Measurements from ENCODE around the gene LCNL1.
A peak's percentile ranks its signal among the peaks of the same experiment; 100 is the strongest.
"Not testable (repeated sequence)": the region's sequence is repeated elsewhere in the genome, so short reads cannot be mapped to it uniquely, and the experiment has no call there.

The LCNL1 gene

GRCh38 chr9:137031904-137032640 is 49.3 kb downstream of the LCNL1 start, which contains the start of gene FUT7:
Gene FUT7, minus strand, starts transcription at chr9:137032088. Its CDS starts 97 bp downstream, at chr9:137031991.
- no peak within 1 kb of the TSS for H2BK15ac ChIP-seq (ENCODE audit: low read depth, poor library complexity, severe bottlenecking)
- 74% methylated on average over 16 of the region's 16 CpGs for WGBS
- H3K18ac ChIP-seq (ENCODE audit: low read depth in 1 of 2, low read length in 2 of 2) = no peak within 1 kb of the TSS

DNA sequence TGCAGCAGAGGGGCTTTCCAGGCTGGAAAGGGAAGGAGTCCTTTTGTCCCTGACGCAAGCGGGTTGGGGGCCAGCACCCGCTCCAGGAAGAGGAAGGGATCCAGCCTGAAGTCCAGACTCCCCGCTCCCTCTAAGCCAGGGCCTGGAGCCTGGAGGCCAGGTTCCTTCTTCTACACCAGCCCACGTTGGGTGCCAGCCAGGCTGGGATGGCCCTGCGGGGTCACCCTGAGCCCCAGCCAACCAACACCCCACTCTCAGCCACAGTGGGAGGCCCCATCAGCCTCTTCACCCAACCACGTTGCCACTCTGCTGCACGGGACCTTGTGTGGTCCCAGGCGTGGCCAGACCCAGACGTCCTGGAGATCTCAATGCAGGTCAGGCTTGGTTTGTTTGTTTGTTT is 50.1 kb downstream of the LCNL1 start:
- Histone ChIP-seq H2AFZ (ENCODE audit: low read depth, low read length) (no peak overlapping the region), H3K9me3 (ENCODE audit: control insufficient read depth, low read length) (no peaks in the 10 kb centered on the region), H4K91ac (ENCODE audit: low read length) (no peak overlapping the region), H3K27ac (ENCODE audit: low read length, poor library complexity, severe bottlenecking) (no peak overlapping the region), H3K23ac (ENCODE audit: low read length in 2 of 2) (no peak overlapping the region), H3K4me2 (ENCODE audit: low read length, poor library complexity, severe bottlenecking) (no peak overlapping the region), H4K8ac (ENCODE audit: low read length) (no peak overlapping the region), H2BK15ac (ENCODE audit: low read depth, poor library complexity, severe bottlenecking) (no peak overlapping the region), H2BK120ac (ENCODE audit: low read depth, low read length) (no peak overlapping the region), H3K36me3 (ENCODE audit: control insufficient read depth in 1 of 2, insufficient read depth in 2 of 2, low read depth in 1 of 2, low read length in 2 of 2) (peaks cover 6 to 12% of the 10 kb centered on the region in 2 experiments), H2AK5ac (ENCODE audit: low read length, severe bottlenecking) (no peak overlapping the region), H3K4me3 (ENCODE audit: insufficient read depth in 1 of 2, low read depth in 1 of 2, low read length in 2 of 2) (no peak overlapping the region), H3K79me1 (replicated peaks; ENCODE audit: low read length, poor library complexity, severe bottlenecking) (no peaks in the 10 kb centered on the region), H3K4ac (ENCODE audit: low read depth in 1 of 2, low read length in 2 of 2) (no peak overlapping the region), H3K4me1 (ENCODE audit: control insufficient read depth, insufficient read depth, low read depth, low read length) (peaks cover 13% of the 10 kb centered on the region), H3K14ac (ENCODE audit: low read length in 2 of 2) (no peak overlapping the region), H2BK5ac (ENCODE audit: low read depth, low read length, poor library complexity, severe bottlenecking) (no peak overlapping the region), H3K27me3 (ENCODE audit: control insufficient read depth in 1 of 2, insufficient read depth in 1 of 2, low read length in 2 of 2) (peaks cover 4 to 11% of the 10 kb centered on the region in 2 experiments), H2BK12ac (ENCODE audit: low read length in 2 of 2) (no peak overlapping the region), H3K18ac (ENCODE audit: low read depth in 1 of 2, low read length in 2 of 2) (no peak overlapping the region), H3K9ac (ENCODE audit: low read length) (no peak overlapping the region)
- 87% methylated on average over 10 of the region's 10 CpGs for WGBS
- DNase-seq = no peak

More at GRCh38 chr9:137031904-137032640, 49.3 kb downstream of the LCNL1 start, which contains the start of gene FUT7:
- peak within 1 kb of the TSS; percentile 10 for H4K91ac ChIP-seq (ENCODE audit: low read length)
- H2AK5ac ChIP-seq (ENCODE audit: low read length, severe bottlenecking) = no peak within 1 kb of the TSS
- no peak within 1 kb of the TSS for H2BK5ac ChIP-seq (ENCODE audit: low read depth, low read length, poor library complexity, severe bottlenecking)
- H3K4me3 ChIP-seq (ENCODE audit: insufficient read depth in 1 of 2, low read depth in 1 of 2, low read length in 2 of 2) = no peak within 1 kb of the TSS
- no peak for DNase-seq
- H2BK120ac ChIP-seq (ENCODE audit: low read depth, low read length) = no peak within 1 kb of the TSS
- peaks cover 4 to 11% of the 10 kb centered on the region in 2 experiments for H3K27me3 ChIP-seq (ENCODE audit: control insufficient read depth in 1 of 2, insufficient read depth in 1 of 2, low read length in 2 of 2)
- H3K9me3 ChIP-seq (ENCODE audit: control insufficient read depth, low read length) = no peaks in the 10 kb centered on the region
- no peak within 1 kb of the TSS for H3K14ac ChIP-seq (ENCODE audit: low read length in 2 of 2)
- H3K9ac ChIP-seq (ENCODE audit: low read length) = no peak within 1 kb of the TSS
- H3K79me1 ChIP-seq (replicated peaks; ENCODE audit: low read length, poor library complexity, severe bottlenecking) = no peaks in the 10 kb centered on the region
- H3K36me3 ChIP-seq (ENCODE audit: control insufficient read depth in 1 of 2, insufficient read depth in 2 of 2, low read depth in 1 of 2, low read length in 2 of 2) = peaks cover 0 to 6% of the 10 kb centered on the region in 2 experiments
- H4K8ac ChIP-seq (ENCODE audit: low read length) = no peak within 1 kb of the TSS
- H3K4me2 ChIP-seq (ENCODE audit: low read length, poor library complexity, severe bottlenecking) = no peak within 1 kb of the TSS
- no peak within 1 kb of the TSS for H3K4ac ChIP-seq (ENCODE audit: low read depth in 1 of 2, low read length in 2 of 2)
- no peak within 1 kb of the TSS for H2AFZ ChIP-seq (ENCODE audit: low read depth, low read length)
- H3K23ac ChIP-seq (ENCODE audit: low read length in 2 of 2) = no peak within 1 kb of the TSS
- H3K27ac ChIP-seq (ENCODE audit: low read length, poor library complexity, severe bottlenecking) = no peak within 1 kb of the TSS
- peaks cover 20% of the 10 kb centered on the region for H3K4me1 ChIP-seq (ENCODE audit: control insufficient read depth, insufficient read depth, low read depth, low read length)
- no peak within 1 kb of the TSS for H2BK12ac ChIP-seq (ENCODE audit: low read length in 2 of 2)

- not testable (repeated sequence) for H3K14ac ChIP-seq (ENCODE audit: low read length in 2 of 2); H4K91ac ChIP-seq (ENCODE audit: low read length); H4K8ac ChIP-seq (ENCODE audit: low read length); H3K4ac ChIP-seq (ENCODE audit: low read depth in 1 of 2, low read length in 2 of 2); H3K23ac ChIP-seq (ENCODE audit: low read length in 2 of 2); H2AK5ac ChIP-seq (ENCODE audit: low read length, severe bottlenecking); H3K9ac ChIP-seq (ENCODE audit: low read length); H3K4me3 ChIP-seq (ENCODE audit: insufficient read depth in 1 of 2, low read depth in 1 of 2, low read length in 2 of 2); DNase-seq; H2BK120ac ChIP-seq (ENCODE audit: low read depth, low read length); H2AFZ ChIP-seq (ENCODE audit: low read depth, low read length); H3K79me1 ChIP-seq (replicated peaks; ENCODE audit: low read length, poor library complexity, severe bottlenecking); H2BK5ac ChIP-seq (ENCODE audit: low read depth, low read length, poor library complexity, severe bottlenecking); H3K18ac ChIP-seq (ENCODE audit: low read depth in 1 of 2, low read length in 2 of 2); H3K27ac ChIP-seq (ENCODE audit: low read length, poor library complexity, severe bottlenecking); H3K4me2 ChIP-seq (ENCODE audit: low read length, poor library complexity, severe bottlenecking); H2BK15ac ChIP-seq (ENCODE audit: low read depth, poor library complexity, severe bottlenecking); H3K9me3 ChIP-seq (ENCODE audit: control insufficient read depth, low read length); H2BK12ac ChIP-seq (ENCODE audit: low read length in 2 of 2)
- WGBS = 91% methylated on average over 5 of the region's 5 CpGs
- peaks cover 11% of the 10 kb centered on the region for H3K4me1 ChIP-seq (ENCODE audit: control insufficient read depth, insufficient read depth, low read depth, low read length)
- H3K36me3 ChIP-seq (ENCODE audit: control insufficient read depth in 1 of 2, insufficient read depth in 2 of 2, low read depth in 1 of 2, low read length in 2 of 2) = peaks cover 6 to 12% of the 10 kb centered on the region in 2 experiments
- peaks cover 4 to 11% of the 10 kb centered on the region in 2 experiments for H3K27me3 ChIP-seq (ENCODE audit: control insufficient read depth in 1 of 2, insufficient read depth in 1 of 2, low read length in 2 of 2)
Observed at GRCh38 chr9:137033481-137033880, 50.7 kb downstream of the LCNL1 start.

- WGBS = 86% methylated on average over 11 of the region's 15 CpGs
- Histone ChIP-seq H4K8ac (ENCODE audit: low read length) (no peak overlapping the region), H2BK12ac (ENCODE audit: low read length in 2 of 2) (no peak overlapping the region), H3K36me3 (ENCODE audit: control insufficient read depth in 1 of 2, insufficient read depth in 2 of 2, low read depth in 1 of 2, low read length in 2 of 2) (peaks cover 12 to 19% of the 10 kb centered on the region in 2 experiments), H2BK120ac (ENCODE audit: low read depth, low read length) (no peak overlapping the region), H2AFZ (ENCODE audit: low read depth, low read length) (no peak overlapping the region), H3K4me1 (ENCODE audit: control insufficient read depth, insufficient read depth, low read depth, low read length) (peaks cover 4% of the 10 kb centered on the region), H3K27ac (ENCODE audit: low read length, poor library complexity, severe bottlenecking) (no peak overlapping the region), H3K4me2 (ENCODE audit: low read length, poor library complexity, severe bottlenecking) (no peak overlapping the region), H2AK5ac (ENCODE audit: low read length, severe bottlenecking) (no peak overlapping the region), H2BK5ac (ENCODE audit: low read depth, low read length, poor library complexity, severe bottlenecking) (no peak overlapping the region), H3K14ac (ENCODE audit: low read length in 2 of 2) (no peak overlapping the region), H3K27me3 (ENCODE audit: control insufficient read depth in 1 of 2, insufficient read depth in 1 of 2, low read length in 2 of 2) (peaks cover 0 to 11% of the 10 kb centered on the region in 2 experiments), H3K79me1 (replicated peaks; ENCODE audit: low read length, poor library complexity, severe bottlenecking) (no peaks in the 10 kb centered on the region), H2BK15ac (ENCODE audit: low read depth, poor library complexity, severe bottlenecking) (no peak overlapping the region), H3K18ac (ENCODE audit: low read depth in 1 of 2, low read length in 2 of 2) (no peak overlapping the region), H3K9ac (ENCODE audit: low read length) (no peak overlapping the region), H3K23ac (ENCODE audit: low read length in 2 of 2) (no peak overlapping the region), H3K9me3 (ENCODE audit: control insufficient read depth, low read length) (no peaks in the 10 kb centered on the region), H4K91ac (ENCODE audit: low read length) (no peak overlapping the region), H3K4ac (ENCODE audit: low read depth in 1 of 2, low read length in 2 of 2) (no peak overlapping the region), H3K4me3 (ENCODE audit: insufficient read depth in 1 of 2, low read depth in 1 of 2, low read length in 2 of 2) (no peak overlapping the region)
- DNase-seq = no peak
Observed at GRCh38 chr9:137034039-137034708, 51.4 kb downstream of the LCNL1 start.
